Peyer's patch (tissue), 4 donors: ENCODE results near the gene NPDC1. TPM values are rescaled to one million over a fixed set of nuclear protein-coding genes. Genes with fewer than 3 reads are reported as not detected.

ENCODE experiments used
- DNase-seq, 3 donors: peaks; one replicate each; pipeline ENCODE4 v3.0.0-alpha.2; 2017 to 2019
- H3K27ac ChIP-seq, 4 donors: fragments of 200-600 bp; sonication (generic); one replicate each; pipeline ENCODE4 v1.5.1; 2016 to 2019
- H3K27me3 ChIP-seq, 2 donors: fragments of 200-600 bp; sonication (generic); one replicate each; pipeline ENCODE4 v1.5.1; 2019
- H3K36me3 ChIP-seq, 3 donors: fragments of 200-600 bp; sonication (generic); one replicate each; pipeline ENCODE4 v1.5.1; 2016 to 2019
- H3K4me1 ChIP-seq, 4 donors: fragments of 200-600 bp; sonication (generic); one replicate each; pipeline ENCODE4 v1.5.1; 2016 to 2019
- H3K4me3 ChIP-seq, 4 donors: fragments of 200-600 bp; sonication (generic); 1 replicate in 3 of 4; 2 replicates in 1 of 4; pipeline ENCODE4 v1.5.1; 2016 to 2019; ENCODE audit warnings: mild to moderate bottlenecking in 1 of 4
- H3K9me3 ChIP-seq, 4 donors: fragments of 200-600 bp; sonication (generic); one replicate each; pipeline ENCODE4 v1.5.1; 2016 to 2019; ENCODE audit warnings: mild to moderate bottlenecking in 1 of 4
- CTCF ChIP-seq, 6 experiments: fragments of 450-650 bp in 4 of 6; fragments of 200-600 bp in 2 of 6; sonication (generic) in 1 of 6; IDR thresholded peaks; one replicate each; pipeline ENCODE4 v1.5.1; 2017 to 2019; ENCODE audit warnings: antibody characterized with exemption in 6 of 6, mild to moderate bottlenecking in 3 of 6, moderate library complexity in 1 of 6
- POLR2A ChIP-seq, 2 donors: fragments of 450-650 bp; IDR thresholded peaks; one replicate each; pipeline ENCODE4 v1.5.1; 2017; ENCODE audit warnings: antibody characterized with exemption in 2 of 2, mild to moderate bottlenecking in 2 of 2, moderate library complexity in 2 of 2
- total RNA-seq, 4 donors: library from RNA; depleted of rRNA; stranded (reverse); fragments of >200 nt; gene quantifications; one replicate each; pipeline ENCODE4 v1.1.0, GENCODE V29; 2016

The NPDC1 gene
- total RNA-seq, 4 donors from 2014 or later: 54.2 to 106 (median 83.8) TPM

DNA sequence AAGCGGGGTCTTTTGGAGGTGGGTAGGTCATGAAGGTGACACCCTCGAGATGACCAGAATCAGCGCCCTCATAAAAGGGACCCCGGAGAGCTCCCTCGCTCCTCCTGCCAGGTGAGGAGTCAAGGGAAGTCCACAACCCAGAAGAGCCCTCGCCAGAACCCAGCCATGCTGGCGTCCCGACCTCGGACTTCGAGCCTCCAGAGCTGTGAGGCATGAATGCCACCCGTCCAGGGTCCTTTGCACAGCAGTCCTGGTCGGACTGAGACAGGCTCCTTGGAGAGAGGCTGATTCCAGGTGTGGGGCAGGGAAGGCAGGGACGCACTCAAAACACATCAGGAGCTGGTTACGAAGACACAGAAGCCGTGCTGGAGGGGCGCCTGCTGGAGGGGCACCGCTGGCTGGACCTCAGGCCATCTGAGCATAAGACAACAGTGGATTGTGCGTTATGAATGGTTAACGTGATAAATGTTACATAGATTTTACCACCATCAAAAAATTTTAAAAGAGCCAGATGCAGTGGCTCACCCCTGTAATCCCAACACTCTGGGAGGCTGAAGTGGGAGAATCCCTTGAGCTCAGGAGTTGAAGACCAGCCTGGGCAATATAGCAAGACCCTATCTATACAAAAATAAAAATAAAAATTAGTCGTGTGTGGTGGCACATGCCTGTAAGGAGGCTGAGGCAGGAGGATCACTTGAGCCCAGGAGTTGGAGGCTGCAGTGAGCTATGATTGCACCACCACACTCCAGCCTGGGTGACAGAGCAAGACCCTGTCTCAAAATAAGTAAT is 43.9 kb downstream of the NPDC1 start:
- Histone ChIP-seq H3K9me3 (no peaks in the 10 kb centered on the region), H3K4me3 (no peak overlapping the region), H3K36me3 (no peaks in the 10 kb centered on the region), H3K4me1 (peaks cover 0 to 15% (median 8%) of the 10 kb centered on the region in 4 donors), H3K27ac (no peak overlapping the region), H3K27me3 (no peaks in the 10 kb centered on the region)
- no peak for TF ChIP-seq CTCF (IDR thresholded peaks at IDR 0.05)
- no peak for TF ChIP-seq POLR2A (IDR thresholded peaks at IDR 0.05)
- no peak for DNase-seq

DNA sequence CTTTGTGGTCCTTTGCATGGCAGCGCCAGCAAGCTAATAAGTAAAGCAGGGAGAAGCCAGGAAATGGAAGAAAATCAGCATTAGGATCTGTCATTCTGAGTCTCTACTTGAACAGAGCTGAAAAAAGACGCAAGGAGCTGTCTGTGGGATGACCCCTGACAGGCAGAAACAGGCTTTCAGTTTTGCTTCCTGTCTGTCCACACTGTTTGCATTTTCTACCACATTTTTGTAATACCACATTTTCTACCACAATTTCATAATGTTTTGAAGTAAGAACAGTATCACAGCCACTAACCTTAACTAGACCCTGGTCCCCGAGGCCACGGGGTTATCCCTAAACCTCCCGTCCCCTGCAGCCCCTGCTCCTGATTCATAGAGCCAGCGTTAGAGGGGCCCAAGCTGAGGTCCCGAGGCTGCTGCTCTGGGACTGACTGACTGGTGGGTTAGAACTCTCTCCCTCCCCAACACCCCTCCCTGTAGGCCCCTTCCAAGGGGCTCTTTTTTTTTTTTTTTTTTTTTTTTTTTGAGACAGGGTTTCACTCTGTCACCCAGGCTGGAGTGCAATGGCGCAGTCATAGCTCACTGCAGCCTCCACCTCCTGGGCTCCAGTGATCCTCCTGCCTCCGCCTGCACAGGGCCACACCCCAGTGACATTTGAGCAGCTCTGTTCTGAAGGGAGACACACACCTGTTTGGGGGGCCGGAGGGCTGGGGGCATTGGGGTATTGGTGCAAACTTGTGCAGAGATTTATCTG is 45.6 kb downstream of the NPDC1 start:
- Histone ChIP-seq H3K4me3 (peak overlapping the region in 1 of 4 donors; percentile 9), H3K36me3 (no peaks in the 10 kb centered on the region), H3K27ac (peak overlapping the region; percentile 52 to 75 (median 66)), H3K27me3 (no peaks in the 10 kb centered on the region), H3K4me1 (peaks cover 3 to 26% (median 21%) of the 10 kb centered on the region in 4 donors), H3K9me3 (no peaks in the 10 kb centered on the region)
- TF ChIP-seq POLR2A (IDR thresholded peaks at IDR 0.05) (no peak), CTCF (IDR thresholded peaks at IDR 0.05) (no peak)
- DNase-seq: peak in 1 of 3 donors; percentile 38

DNA sequence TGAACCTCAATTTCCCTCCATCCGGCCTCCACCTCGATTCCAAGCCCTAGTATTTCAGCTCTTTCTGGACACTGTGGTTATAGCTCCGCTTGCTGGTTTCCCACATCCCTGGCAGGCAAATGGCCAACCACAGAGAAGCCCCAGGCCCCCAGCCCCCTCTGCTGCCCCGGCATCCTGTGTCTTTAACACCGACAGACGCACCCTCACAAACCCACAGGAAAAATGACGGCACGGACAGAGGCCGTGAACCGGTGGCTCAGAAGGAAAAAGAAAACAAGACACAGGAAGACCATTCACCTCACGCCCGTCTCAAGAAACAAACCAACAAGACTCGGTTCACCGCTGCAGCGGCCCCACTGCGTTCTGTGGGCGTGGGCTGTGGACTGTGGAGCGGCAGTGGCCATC is 48.1 kb downstream of the NPDC1 start:
- H3K27ac ChIP-seq: peak overlapping the region; percentile 23 to 76 (median 64)
- no peaks in the 10 kb centered on the region for H3K9me3 ChIP-seq
- DNase-seq: peak in 2 of 3 donors; percentile 62 to 78
- H3K4me3 ChIP-seq: no peak overlapping the region
- peaks cover 0 to 7% (median 0%) of the 10 kb centered on the region in 3 donors for H3K36me3 ChIP-seq
- H3K4me1 ChIP-seq: peaks cover 3 to 47% (median 28%) of the 10 kb centered on the region in 4 donors
- no peaks in the 10 kb centered on the region for H3K27me3 ChIP-seq
- TF ChIP-seq POLR2A (IDR thresholded peaks at IDR 0.05) (no peak), CTCF (IDR thresholded peaks at IDR 0.05) (no peak)

DNA sequence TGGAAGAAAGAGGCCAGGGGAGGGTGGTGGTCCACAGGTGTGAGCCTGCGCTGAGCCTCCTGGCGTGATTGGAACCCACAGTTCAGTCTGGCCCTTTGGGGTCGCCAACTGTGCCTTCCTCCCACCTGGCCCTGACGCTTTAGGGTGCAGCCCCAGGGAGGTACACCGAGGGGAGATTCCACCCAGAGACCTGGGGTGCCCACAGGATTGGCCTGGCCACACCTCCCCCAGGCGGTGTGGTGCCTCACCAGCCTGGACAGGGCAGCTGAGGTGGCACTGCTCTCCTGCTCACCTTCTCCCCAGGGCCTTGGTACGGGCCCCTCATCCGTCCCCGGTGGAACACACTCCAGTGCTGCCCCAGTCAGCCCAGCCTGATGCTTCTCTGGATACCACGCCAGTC is 48.6 kb downstream of the NPDC1 start:
- Histone ChIP-seq H3K4me3 (peak overlapping the region in 2 of 4 donors; percentile 33 to 37), H3K9me3 (no peaks in the 10 kb centered on the region), H3K36me3 (peaks cover 0 to 7% (median 0%) of the 10 kb centered on the region in 3 donors), H3K27ac (peak overlapping the region; percentile 23 to 76 (median 64)), H3K4me1 (peaks cover 3 to 50% (median 29%) of the 10 kb centered on the region in 4 donors), H3K27me3 (no peaks in the 10 kb centered on the region)
- TF ChIP-seq CTCF (IDR thresholded peaks at IDR 0.05): no peak
- no peak for DNase-seq

- peak; percentile 68 to 81 (median 74) for DNase-seq
- Histone ChIP-seq H3K36me3 (peaks cover 0 to 7% (median 0%) of the 10 kb centered on the region in 3 donors), H3K27ac (peak within 1 kb of the TSS; percentile 23 to 76 (median 64)), H3K27me3 (no peaks in the 10 kb centered on the region), H3K4me3 (peak within 1 kb of the TSS; percentile 16 to 37 (median 35)), H3K9me3 (no peaks in the 10 kb centered on the region), H3K4me1 (peaks cover 3 to 50% (median 29%) of the 10 kb centered on the region in 4 donors)
- TF ChIP-seq POLR2A (IDR thresholded peaks at IDR 0.05) (peak in 1 of 2 donors; percentile 7), CTCF (IDR thresholded peaks at IDR 0.05) (no peak)
Observed at GRCh38 chr9:136996361-136997292, 49.4 kb downstream of the NPDC1 start, which contains the start of gene CLIC3. TSS of gene CLIC3 (minus strand) at chr9:136996568. CDS start at chr9:136996543, 25 bp downstream.
